ENCODE results near the gene ZFP62. TPM values are rescaled to one million over a fixed set of nuclear protein-coding genes. Genes with fewer than 3 reads are reported as not detected.
"Not testable (repeated sequence)": the region's sequence is repeated elsewhere in the genome, so short reads cannot be mapped to it uniquely, and the experiment has no call there.

ZFP62 gene
- total RNA-seq, result 10 to 100 TPM; 42.3 to 42.7 TPM

DNA sequence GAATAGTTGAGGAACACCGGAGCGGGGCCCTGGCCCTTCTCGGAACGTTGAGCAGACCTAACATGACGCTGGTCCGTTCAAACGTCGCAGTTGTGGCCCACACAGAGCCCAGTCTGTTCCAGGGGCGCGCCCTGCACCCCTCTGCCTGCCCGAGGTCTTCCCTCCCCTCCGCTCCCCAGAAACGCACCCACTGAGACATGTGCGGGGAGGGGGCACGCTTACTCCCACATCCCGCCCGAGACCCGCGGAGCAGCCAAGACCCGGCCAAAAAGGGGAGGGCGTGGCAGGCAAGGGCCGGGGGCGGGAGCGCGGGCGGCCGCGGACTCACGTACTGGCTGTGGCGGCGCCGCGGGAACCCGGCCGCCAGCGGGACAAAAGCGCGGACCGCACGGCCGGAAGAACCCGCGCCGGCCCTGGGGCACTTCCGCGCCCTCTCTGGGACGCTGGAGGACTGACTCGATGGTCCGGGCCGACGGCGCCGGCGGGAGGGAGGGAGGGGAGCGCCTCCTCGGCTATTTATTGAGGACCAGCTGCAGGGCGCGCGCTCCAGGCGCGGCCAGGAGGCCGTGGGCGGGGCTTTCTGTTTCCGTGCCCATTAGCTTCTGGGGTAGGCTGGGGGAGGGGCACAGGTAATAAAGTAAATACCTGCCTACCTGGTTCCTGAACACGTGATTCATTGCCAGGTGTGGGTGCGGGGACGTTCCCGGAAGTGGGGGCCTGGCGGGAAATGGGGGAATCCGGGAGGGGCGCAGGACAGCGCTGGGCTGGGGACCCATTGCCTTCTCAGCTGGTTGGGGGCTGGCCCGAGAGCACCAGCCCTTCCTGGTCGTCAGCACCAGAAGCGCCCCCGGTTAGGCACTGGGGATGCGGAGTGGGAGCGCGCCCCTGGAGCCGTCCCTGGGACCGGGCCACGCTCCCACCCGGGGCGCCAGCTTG, at the start of gene ZFP62:
Gene ZFP62 (minus strand): TSS at position 390 of the 936 bp plus-strand sequence. CDS start 57 bp downstream, at position 333.
- H3K9me3 Mint-ChIP-seq, result no peaks in the 10 kb centered on the region
- H3K27me3 Mint-ChIP-seq, result peaks cover 2% of the 10 kb centered on the region
- POLR2A ChIA-PET, result interaction anchor here (0.8 to 4.5 kb wide), 9 partner anchors 11 to 61 kb away, joined by 3 to 62 read pairs (median 7); partner anchors contain the start of gene MGAT1
- DNase-seq, result peak; percentile 90
- H3K36me3 Mint-ChIP-seq, result peaks cover 17% of the 10 kb centered on the region
- H3K4me1 Mint-ChIP-seq, result peaks cover 14% of the 10 kb centered on the region
- H3K4me3 Mint-ChIP-seq, result peak within 1 kb of the TSS; percentile 95
- peak within 1 kb of the TSS; percentile 95 for H3K27ac Mint-ChIP-seq
- ATAC-seq (ENCODE audit: low read depth), result peak; percentile 83

DNA sequence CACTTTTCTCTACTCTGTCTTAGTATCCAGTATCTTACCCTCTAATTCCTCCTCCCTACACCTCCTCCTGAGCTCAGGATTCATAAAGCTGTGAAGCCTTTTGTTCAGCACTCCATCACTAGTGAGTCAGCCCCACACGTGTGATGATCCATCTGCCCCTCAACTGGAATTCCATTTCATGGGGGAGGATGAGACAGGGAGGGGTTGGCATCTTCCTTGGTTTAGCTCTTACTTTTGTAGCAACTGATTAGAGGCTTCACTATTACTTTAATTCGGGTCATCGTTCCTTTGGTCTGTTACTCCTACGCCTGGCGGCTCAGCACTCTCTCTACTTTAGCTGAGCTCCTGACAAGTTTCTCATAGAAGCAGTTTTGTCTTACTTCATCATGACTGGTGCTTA, 49.7 kb upstream of the ZFP62 start:
- no peak overlapping the region for H3K27ac Mint-ChIP-seq
- no peak overlapping the region for H3K4me3 Mint-ChIP-seq
- peaks cover 1% of the 10 kb centered on the region for H3K9me3 Mint-ChIP-seq
- DNase-seq, result no peak
- H3K36me3 Mint-ChIP-seq, result no peaks in the 10 kb centered on the region
- no peak for ATAC-seq (ENCODE audit: low read depth)
- peaks cover under 1% of the 10 kb centered on the region for H3K27me3 Mint-ChIP-seq
- POLR2A ChIA-PET, result no interaction called here
- peaks cover 2% of the 10 kb centered on the region for H3K4me1 Mint-ChIP-seq

DNA sequence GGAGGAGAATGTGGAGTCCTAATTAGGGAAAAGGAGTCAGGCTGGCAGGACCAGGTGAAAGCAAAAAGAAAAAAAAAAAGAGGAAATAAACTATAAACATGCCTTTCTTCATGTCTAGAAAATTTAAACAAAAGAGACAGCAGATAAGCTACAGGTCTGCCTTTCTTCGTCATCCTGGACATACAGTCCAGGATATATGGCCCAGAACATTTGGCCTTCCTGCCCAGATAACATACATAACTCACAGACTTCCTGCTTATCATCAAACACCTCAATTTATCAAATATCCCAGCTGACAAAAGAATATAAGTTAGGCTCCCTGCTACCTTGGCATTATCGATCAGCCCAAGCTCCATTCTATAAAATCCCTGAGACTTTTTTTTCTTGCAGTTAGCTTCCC, 49.1 kb upstream of the ZFP62 start:
- DNase-seq (no peak), ATAC-seq (ENCODE audit: low read depth) (no peak)
- H3K4me1 Mint-ChIP-seq, result peaks cover 2% of the 10 kb centered on the region
- H3K4me3 Mint-ChIP-seq, result no peak overlapping the region
- H3K9me3 Mint-ChIP-seq, result peaks cover 1% of the 10 kb centered on the region
- H3K27ac Mint-ChIP-seq, result no peak overlapping the region
- POLR2A ChIA-PET, result no interaction called here
- peaks cover 2% of the 10 kb centered on the region for H3K27me3 Mint-ChIP-seq
- no peaks in the 10 kb centered on the region for H3K36me3 Mint-ChIP-seq

DNA sequence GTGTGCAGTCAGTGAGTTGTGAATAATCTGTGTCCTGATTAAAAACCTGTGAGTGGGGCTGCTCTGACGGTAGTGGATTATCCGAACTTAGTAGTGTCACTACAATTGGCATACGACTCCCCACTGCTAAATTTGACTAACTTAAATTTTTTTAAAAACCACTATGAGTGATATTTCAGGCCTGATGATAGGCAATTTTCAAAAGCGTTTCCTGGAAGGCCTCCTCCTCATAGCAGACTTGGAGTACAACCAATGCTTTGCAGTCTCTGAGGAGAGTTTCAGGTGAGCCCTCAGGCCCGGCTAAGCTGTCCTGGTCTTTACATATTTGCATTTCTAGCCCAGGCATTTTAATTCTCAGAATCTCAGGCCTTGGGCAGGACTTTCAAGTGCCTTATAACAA, 48.7 kb upstream of the ZFP62 start:
- no peak overlapping the region for H3K27ac Mint-ChIP-seq
- ATAC-seq (ENCODE audit: low read depth), result no peak
- H3K27me3 Mint-ChIP-seq, result peaks cover 2% of the 10 kb centered on the region
- H3K36me3 Mint-ChIP-seq, result no peaks in the 10 kb centered on the region
- peaks cover 2% of the 10 kb centered on the region for H3K4me1 Mint-ChIP-seq
- POLR2A ChIA-PET, result no interaction called here
- no peak for DNase-seq
- H3K9me3 Mint-ChIP-seq, result peaks cover 1% of the 10 kb centered on the region
- no peak overlapping the region for H3K4me3 Mint-ChIP-seq

DNA sequence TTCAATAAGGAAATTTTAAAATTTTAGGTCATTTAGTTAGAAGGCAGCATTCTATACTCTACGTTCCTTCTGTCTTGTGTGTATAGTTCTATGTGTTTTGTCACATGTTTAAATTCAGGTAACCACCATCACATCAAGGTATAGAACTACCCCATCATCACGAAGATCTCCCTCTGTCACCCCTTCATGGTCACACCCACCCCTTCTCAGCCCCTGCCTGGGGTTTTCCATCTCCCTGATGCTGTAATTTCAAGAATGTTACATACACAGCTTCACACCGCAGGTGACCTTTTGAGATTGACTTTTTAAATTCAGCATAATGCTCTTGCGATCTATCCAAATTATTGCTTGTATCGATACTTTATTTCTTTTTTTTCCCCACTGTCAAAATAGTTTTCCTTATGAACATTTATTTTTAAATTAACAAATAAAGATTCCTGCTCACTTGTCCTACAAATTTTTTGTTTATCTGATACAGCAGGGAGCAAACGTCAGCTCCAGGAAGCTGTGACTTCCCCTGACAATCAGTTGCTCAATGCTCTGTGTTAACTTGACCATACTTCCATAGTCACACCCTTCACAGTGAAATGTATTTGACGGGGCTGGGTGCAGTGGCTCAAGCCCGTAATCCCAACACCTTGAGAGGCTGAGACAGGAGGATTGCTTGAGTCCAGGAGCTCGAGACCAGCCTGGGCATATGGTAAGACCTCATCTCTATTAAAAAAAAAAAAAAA, 48.1 kb upstream of the ZFP62 start:
- POLR2A ChIA-PET, result no interaction called here
- no peak overlapping the region for H3K4me3 Mint-ChIP-seq
- DNase-seq (no peak), ATAC-seq (ENCODE audit: low read depth) (no peak)
- H3K4me1 Mint-ChIP-seq, result peaks cover 2% of the 10 kb centered on the region
- H3K9me3 Mint-ChIP-seq, result peaks cover 1% of the 10 kb centered on the region
- no peaks in the 10 kb centered on the region for H3K36me3 Mint-ChIP-seq
- H3K27me3 Mint-ChIP-seq, result peaks cover 2% of the 10 kb centered on the region
- no peak overlapping the region for H3K27ac Mint-ChIP-seq

DNA sequence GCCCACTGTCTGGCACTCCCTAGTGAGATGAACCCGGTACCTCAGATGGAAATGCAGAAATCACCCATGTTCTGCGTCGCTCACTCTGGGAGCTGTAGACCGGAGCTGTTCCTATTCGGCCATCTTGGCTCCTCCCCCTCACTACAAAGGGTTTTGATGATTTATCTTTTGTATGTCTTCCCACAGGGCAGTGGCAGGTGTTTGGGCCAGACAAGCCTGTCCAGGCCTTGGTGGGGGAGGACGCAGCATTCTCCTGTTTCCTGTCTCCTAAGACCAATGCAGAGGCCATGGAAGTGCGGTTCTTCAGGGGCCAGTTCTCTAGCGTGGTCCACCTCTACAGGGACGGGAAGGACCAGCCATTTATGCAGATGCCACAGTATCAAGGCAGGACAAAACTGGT, 47.3 kb upstream of the ZFP62 start:
- no peak overlapping the region for H3K27ac Mint-ChIP-seq
- POLR2A ChIA-PET, result no interaction called here
- DNase-seq (no peak), ATAC-seq (ENCODE audit: low read depth) (no peak)
- peaks cover 2% of the 10 kb centered on the region for H3K4me1 Mint-ChIP-seq
- H3K4me3 Mint-ChIP-seq, result no peak overlapping the region
- H3K9me3 Mint-ChIP-seq, result peaks cover 1% of the 10 kb centered on the region
- H3K36me3 Mint-ChIP-seq, result no peaks in the 10 kb centered on the region
- H3K27me3 Mint-ChIP-seq, result peaks cover 2% of the 10 kb centered on the region

DNA sequence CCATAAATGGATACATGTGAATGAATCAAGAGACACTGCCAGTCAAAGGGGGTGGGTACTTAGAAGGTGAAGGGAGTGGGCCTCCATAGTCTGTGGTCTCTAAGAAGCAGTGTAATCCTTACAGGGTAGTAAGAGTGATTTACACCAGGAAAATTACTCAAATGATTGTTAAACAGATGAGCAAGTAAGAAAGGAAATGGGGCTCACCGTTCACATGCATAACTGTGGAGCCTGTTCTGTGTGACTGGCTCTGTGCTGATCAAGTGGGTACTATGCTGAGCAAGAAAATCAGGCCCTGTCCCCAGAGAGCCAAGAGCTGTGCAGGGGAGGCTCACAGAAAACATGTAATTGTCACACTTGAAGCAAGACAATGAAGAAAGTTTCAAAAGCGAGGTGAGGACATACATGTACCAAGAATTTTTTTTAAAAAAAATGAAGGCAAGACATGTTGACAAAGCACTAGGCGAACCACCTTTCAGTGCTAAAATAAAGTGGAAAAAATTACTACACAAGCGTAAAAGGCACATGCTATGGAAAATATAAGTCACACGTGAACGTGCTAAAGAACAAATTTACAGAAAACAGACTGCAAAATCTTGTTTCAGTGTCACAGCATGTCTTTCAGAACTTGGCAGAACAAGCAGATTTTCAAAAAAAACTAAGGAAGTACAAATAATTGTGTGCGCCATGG, 40.4 kb upstream of the ZFP62 start:
- DNase-seq, result no peak
- no peak overlapping the region for H3K4me3 Mint-ChIP-seq
- H3K9me3 Mint-ChIP-seq, result peaks cover 1% of the 10 kb centered on the region
- no peaks in the 10 kb centered on the region for H3K36me3 Mint-ChIP-seq
- no peak overlapping the region for H3K27ac Mint-ChIP-seq
- POLR2A ChIA-PET, result no interaction called here
- H3K27me3 Mint-ChIP-seq, result peaks cover 2% of the 10 kb centered on the region
- ATAC-seq (ENCODE audit: low read depth), result no peak
- H3K4me1 Mint-ChIP-seq, result no peaks in the 10 kb centered on the region

DNA sequence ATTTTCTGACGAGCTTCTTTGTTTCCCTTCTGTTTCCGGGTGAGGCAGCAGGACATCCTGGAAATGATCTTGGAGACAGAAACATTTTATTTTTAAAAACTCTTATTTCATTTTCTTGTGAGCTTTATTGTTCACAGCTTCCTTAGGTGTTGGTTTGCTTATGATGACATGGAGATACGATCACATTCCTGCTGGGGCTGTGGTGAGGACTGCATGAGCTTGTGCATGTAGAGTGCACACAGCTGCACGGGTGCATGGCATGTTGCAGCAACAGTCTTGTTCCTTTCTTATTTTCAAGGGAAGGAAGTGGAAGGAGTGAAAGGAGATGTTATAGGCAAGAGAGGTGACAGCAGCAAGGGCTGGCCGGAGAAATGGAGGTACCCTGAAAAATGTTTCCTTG, 39.1 kb upstream of the ZFP62 start:
- peaks cover 3% of the 10 kb centered on the region for H3K9me3 Mint-ChIP-seq

DNA sequence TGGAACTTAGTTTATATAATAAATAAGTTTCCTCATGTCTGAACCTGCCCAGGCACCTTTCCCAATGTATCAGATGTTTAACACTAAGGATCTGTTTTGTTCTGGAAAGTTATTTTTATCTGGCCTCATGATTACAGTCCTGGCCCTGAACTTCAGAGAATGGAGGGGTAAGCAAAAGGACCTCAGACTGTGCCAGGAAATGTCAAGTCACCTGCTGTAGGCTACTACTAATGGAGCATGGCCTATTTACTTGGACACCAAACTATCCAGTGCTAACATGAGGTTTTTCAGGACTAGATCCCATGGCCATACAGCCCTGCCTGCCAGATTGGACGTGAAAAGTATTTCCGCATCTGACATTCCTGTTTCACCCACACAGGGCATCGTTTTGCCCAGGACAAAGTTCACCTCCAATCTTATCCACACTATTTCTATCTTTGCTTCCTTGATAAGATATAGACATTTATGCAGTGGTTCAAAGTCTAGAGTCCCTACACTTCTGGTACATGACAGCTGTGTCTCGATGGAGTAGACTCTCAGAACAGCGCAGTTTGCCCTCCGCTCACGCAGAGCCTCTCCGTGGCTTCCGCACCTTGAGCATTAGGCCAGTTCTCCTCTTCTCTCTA, 37.7 kb upstream of the ZFP62 start, which contains the start of gene BTNL8:
Gene BTNL8 (plus strand): TSS at position 539 of the 626 bp plus-strand sequence. CDS start 152 bp downstream, outside the sequence.
- no peak within 1 kb of the TSS for H3K4me3 Mint-ChIP-seq
- H3K4me1 Mint-ChIP-seq, result no peaks in the 10 kb centered on the region
- ATAC-seq (ENCODE audit: low read depth) (no peak), DNase-seq (no peak)
- H3K36me3 Mint-ChIP-seq, result no peaks in the 10 kb centered on the region
- POLR2A ChIA-PET, result no interaction called here
- H3K27me3 Mint-ChIP-seq, result no peaks in the 10 kb centered on the region
- peaks cover 3% of the 10 kb centered on the region for H3K9me3 Mint-ChIP-seq
- H3K27ac Mint-ChIP-seq, result no peak within 1 kb of the TSS

More for the DNA sequence above, 39.1 kb upstream of the ZFP62 start:
- H3K4me3 Mint-ChIP-seq, result no peak overlapping the region
- H3K27me3 Mint-ChIP-seq, result no peaks in the 10 kb centered on the region
- no peak overlapping the region for H3K27ac Mint-ChIP-seq
- ATAC-seq (ENCODE audit: low read depth), result no peak
- H3K36me3 Mint-ChIP-seq, result no peaks in the 10 kb centered on the region
- no peak for DNase-seq
- POLR2A ChIA-PET, result no interaction called here
- H3K4me1 Mint-ChIP-seq, result no peaks in the 10 kb centered on the region

DNA sequence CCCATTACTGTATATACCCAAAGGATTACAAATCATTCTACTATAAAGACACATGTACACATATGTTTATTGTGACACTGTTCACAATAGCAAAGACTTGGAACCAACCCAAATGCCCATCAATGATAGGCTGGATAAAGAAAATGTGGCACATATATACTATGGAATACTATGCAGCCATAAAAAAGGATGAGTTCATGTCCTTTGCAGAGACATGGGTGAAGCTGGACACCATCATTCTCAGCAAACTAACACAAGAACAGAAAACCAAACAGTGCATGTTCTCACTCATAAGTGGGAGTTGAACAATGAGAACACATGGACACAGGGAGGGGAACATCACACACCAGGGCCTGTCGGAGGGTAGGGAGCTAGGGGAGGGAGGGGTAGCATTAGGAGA, 34.3 kb upstream of the ZFP62 start:
- POLR2A ChIA-PET; H3K36me3 Mint-ChIP-seq; H3K4me3 Mint-ChIP-seq; H3K27ac Mint-ChIP-seq; H3K9me3 Mint-ChIP-seq; DNase-seq; H3K4me1 Mint-ChIP-seq; ATAC-seq (ENCODE audit: low read depth): not testable (repeated sequence)
- peaks cover 18% of the 10 kb centered on the region for H3K27me3 Mint-ChIP-seq

DNA sequence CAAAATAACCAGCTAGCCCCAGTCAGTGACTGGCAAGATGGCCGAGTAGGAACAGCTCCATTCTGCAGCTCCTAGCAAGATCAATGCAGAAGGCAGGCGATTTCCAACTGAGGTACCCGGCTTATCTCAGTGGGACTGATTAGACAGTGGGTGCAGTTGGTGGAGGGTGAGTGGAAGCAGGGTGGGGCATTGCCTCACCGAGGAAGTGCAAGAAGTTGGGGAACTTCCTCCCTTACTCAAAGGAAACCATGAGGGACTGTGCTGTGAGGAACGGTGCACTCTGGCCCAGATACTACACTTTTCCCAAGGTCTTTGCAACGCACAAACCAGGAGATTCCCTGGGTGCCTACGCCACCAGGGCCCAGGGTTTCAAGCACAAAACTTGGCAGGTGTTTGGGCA, 28.3 kb upstream of the ZFP62 start:
- no peaks in the 10 kb centered on the region for H3K36me3 Mint-ChIP-seq
- H3K27ac Mint-ChIP-seq, result no peak overlapping the region
- no peak overlapping the region for H3K4me3 Mint-ChIP-seq
- POLR2A ChIA-PET, result no interaction called here
- no peaks in the 10 kb centered on the region for H3K4me1 Mint-ChIP-seq
- ATAC-seq (ENCODE audit: low read depth), result no peak
- H3K27me3 Mint-ChIP-seq, result peaks cover 34% of the 10 kb centered on the region
- no peak for DNase-seq
- peaks cover 1% of the 10 kb centered on the region for H3K9me3 Mint-ChIP-seq

DNA sequence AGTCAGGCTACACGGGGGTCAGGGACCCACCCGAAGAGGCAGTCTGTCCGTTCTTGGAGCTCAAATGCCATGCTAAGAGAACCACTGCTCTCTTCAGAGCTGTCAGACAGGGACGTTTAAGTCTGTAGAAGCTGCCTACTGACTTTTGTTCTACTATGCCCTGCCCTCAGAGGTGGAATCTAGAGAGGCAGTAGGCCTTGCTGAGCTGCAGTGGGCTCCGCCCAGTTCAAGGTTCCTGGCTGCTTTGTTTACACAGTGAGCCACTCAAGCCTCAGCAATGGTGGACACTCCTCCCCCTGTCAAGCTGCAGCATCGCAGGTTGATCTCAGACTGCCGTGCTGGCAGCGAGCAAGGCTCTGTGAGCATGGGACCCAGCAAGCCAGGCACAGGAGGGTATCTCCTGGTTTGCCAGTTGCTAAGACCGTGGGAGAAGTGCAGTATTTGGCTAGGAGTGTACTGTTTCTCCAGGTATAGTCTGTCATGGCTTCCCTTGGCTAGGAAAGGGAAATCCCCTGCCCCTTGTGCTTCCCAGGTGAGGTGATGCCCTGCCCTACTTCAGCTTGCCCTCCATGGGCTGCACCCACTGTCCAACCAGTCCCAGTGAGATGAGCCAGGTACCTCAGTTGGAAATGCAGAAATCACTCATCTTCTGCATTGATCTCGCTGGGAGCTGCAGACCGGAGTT, 24.9 kb upstream of the ZFP62 start:
- POLR2A ChIA-PET; ATAC-seq (ENCODE audit: low read depth); H3K4me3 Mint-ChIP-seq; DNase-seq; H3K4me1 Mint-ChIP-seq; H3K36me3 Mint-ChIP-seq; H3K27ac Mint-ChIP-seq; H3K9me3 Mint-ChIP-seq: not testable (repeated sequence)
- peaks cover 33% of the 10 kb centered on the region for H3K27me3 Mint-ChIP-seq

All from activated naive CD8-positive, alpha-beta T cell treated with anti-CD3 and anti-CD28 coated beads, Interleukin-2, amount 10 ng/mL, durations not matched to agents 7 days and 5 days (primary cell).